ENCODE data around the gene DDX41.
A peak's percentile ranks its signal among the peaks of the same experiment; 100 is the strongest.
"Not testable (repeated sequence)": the region's sequence is repeated elsewhere in the genome, so short reads cannot be mapped to it uniquely, and the experiment has no call there.

Gene DDX41

DNA sequence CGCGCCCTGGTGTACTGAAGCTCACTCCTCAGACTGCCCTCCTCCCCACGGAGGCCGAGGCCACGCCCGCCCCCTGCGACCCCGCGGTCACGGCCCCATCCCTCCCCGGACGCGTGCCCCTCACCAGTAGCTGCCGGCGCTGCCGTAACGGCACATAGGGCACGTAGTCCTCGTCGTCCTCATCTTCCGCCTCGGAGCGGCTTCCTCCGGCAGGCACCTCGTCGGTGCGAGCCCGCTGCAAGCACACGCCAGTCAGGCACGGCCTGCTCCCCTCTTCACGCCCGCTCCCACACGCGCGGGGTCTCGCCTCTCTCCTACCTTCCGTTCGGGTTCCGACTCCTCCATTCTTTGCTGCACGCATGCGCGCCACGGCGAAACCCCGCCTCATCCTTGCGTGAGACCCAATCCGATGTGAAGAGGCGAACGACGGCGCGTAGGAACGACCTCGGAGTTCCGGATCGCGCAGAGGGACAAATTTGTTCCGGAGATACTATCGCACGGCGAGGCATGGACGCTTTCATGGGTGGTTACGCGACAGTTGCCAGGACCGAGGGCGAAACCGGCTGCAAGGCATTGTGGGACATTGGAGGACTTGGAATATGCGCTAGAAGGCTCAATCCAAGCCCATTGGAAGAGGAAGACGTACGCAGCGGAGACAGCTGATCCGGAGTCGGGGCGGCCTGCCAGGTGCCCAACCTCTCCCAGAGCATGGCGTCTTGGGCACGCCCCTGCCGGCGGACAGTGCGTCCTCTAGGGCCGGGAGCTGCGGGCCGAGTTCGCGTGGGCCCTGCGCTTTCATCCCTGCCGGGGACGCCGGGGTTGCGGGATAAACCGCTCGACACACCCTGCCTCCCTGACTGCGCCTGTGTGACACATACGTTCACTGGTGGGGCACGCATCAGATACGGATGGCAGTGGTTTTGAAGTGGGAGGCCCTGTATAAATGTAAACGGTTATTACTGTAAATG, at the start of gene DDX41:
Gene DDX41, minus strand, starts transcription at position 361 of the 968 bp plus-strand sequence. Its CDS starts 16 bp downstream, at position 345.
- Histone ChIP-seq H3K9me3 (no peaks in the 10 kb centered on the region), H3K27me3 (no peaks in the 10 kb centered on the region), H3K4me1 (peaks cover 0 to 19% (median 15%) of the 10 kb centered on the region in 4 donors), H3K27ac (peak within 1 kb of the TSS; percentile 76 to 86), H3K36me3 (peaks cover 45 to 66% (median 59%) of the 10 kb centered on the region in 3 donors), H3K4me3 (peak within 1 kb of the TSS; percentile 65 to 89)
- intact Hi-C loops (cut with DNase I; ENCODE audit: low total_unique reads) = no loop called here
- peak in 1 of 2 experiments; percentile 20 for TF ChIP-seq CTCF (IDR thresholded peaks at IDR 0.05)
- peak; percentile 97 to 99 for DNase-seq

DNA sequence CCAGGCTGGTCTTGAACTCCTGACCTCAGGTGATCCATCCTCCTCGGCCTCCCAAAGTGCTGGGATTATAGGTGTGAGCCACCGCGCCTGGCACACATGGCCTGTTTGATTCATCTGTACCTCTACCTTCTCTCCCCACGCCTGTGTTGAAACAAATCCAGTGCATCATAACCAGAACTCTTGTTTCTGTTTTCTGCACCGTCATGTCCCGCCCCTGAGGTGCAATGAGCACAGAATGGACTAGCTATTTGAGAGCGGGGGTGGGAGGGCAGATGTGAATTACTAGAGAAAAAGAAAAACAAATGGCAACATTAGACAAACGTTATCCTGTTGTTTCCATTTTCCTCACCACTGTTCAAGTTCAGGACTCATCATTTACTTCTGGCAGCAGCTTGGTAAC, 48.3 kb upstream of the DDX41 start:
- Histone ChIP-seq H3K27ac (no peak overlapping the region), H3K27me3 (peaks cover 0 to 6% of the 10 kb centered on the region in 2 donors), H3K9me3 (no peaks in the 10 kb centered on the region), H3K4me1 (peaks cover 0 to 4% (median 0%) of the 10 kb centered on the region in 4 donors), H3K36me3 (no peaks in the 10 kb centered on the region), H3K4me3 (no peak overlapping the region)
- TF ChIP-seq CTCF (IDR thresholded peaks at IDR 0.05) = no peak
- DNase-seq = no peak
- intact Hi-C loops (cut with DNase I; ENCODE audit: low total_unique reads) = no loop called here

GRCh38 chr5:177559446-177559941, 42.7 kb upstream of the DDX41 start:
- H3K27ac ChIP-seq, H3K4me1 ChIP-seq, DNase-seq, H3K36me3 ChIP-seq, H3K27me3 ChIP-seq, H3K9me3 ChIP-seq, H3K4me3 ChIP-seq: not testable (repeated sequence)
- intact Hi-C loops (cut with DNase I; ENCODE audit: low total_unique reads) = loop anchor here (5.0 kb wide), 1 partner anchor 43 kb away; the partner anchor contains the start of gene B4GALT7

DNA sequence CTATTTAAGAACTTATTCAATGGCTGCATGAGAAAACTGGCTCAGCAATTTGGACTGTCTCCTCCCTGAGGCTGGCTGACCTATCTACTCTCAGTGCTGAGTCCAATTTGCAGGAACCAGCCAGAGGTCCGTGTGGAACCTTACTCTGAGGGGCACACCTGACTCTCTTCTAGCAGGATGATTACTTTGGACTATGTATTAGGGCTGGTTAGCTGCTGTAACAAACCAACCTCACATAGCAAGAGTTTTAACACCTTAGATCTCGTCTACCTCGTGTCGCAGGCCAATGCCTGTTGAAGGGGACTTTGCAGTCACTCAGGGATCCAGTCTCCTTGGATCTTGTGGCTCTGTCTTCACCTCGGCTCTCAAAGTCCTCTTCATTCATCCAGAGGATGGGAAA, 41.0 kb upstream of the DDX41 start:
- H3K9me3 ChIP-seq = no peaks in the 10 kb centered on the region
- intact Hi-C loops (cut with DNase I; ENCODE audit: low total_unique reads) = loop anchor here (5.0 kb wide), 1 partner anchor 45 kb away; the partner anchor contains the start of gene B4GALT7
- H3K36me3 ChIP-seq = no peaks in the 10 kb centered on the region
- DNase-seq = no peak
- H3K4me1 ChIP-seq = peaks cover 0 to 12% (median 10%) of the 10 kb centered on the region in 4 donors
- TF ChIP-seq CTCF (IDR thresholded peaks at IDR 0.05) = no peak
- no peaks in the 10 kb centered on the region for H3K27me3 ChIP-seq
- no peak overlapping the region for H3K4me3 ChIP-seq
- H3K27ac ChIP-seq = no peak overlapping the region

- no peak for TF ChIP-seq CTCF (IDR thresholded peaks at IDR 0.05)
- no peaks in the 10 kb centered on the region for H3K9me3 ChIP-seq
- H3K27ac ChIP-seq = no peak overlapping the region
- no peaks in the 10 kb centered on the region for H3K27me3 ChIP-seq
- H3K36me3 ChIP-seq = no peaks in the 10 kb centered on the region
- peaks cover 0 to 19% (median 16%) of the 10 kb centered on the region in 4 donors for H3K4me1 ChIP-seq
- DNase-seq = no peak
- intact Hi-C loops (cut with DNase I; ENCODE audit: low total_unique reads) = loop anchor here (5.0 kb wide), 1 partner anchor 45 kb away; the partner anchor contains the start of gene B4GALT7
- H3K4me3 ChIP-seq = no peak overlapping the region
Measured at GRCh38 chr5:177557041-177557647, 40.4 kb upstream of the DDX41 start.

Data from tibial artery (tissue), 4 donors.